BE2C (cell line): ENCODE measurements around the gene USP14.

ENCODE experiments used
- DNase-seq: peaks from one replicate; pipeline ENCODE4 v3.0.0-alpha.2; 2020
- H3K27me3 ChIP-seq: fragments of 250-450 bp; sonication (Bioruptor Pico); 2 replicates; pipeline ENCODE4 v1.5.1; 2020; ENCODE audit warnings: mild to moderate bottlenecking
- H3K36me3 ChIP-seq: fragments of 250-450 bp; sonication (Bioruptor Pico); 2 replicates; pipeline ENCODE4 v1.5.1; 2020; ENCODE audit warnings: mild to moderate bottlenecking
- H3K4me1 ChIP-seq: fragments of 250-450 bp; sonication (Bioruptor Pico); 2 replicates; pipeline ENCODE4 v1.5.1; 2020
- H3K4me3 ChIP-seq: 2 replicates; pipeline ENCODE4 v1.5.1; 2011; ENCODE audit warnings: low read depth, low read length
- H3K9me3 ChIP-seq: fragments of 250-450 bp; sonication (Bioruptor Pico); 2 replicates; pipeline ENCODE4 v1.5.1; 2020
- CTCF ChIP-seq: IDR thresholded peaks from 2 replicates; pipeline ENCODE4 v1.5.1; 2012; ENCODE audit warnings: mild to moderate bottlenecking, low read depth, low read length

Gene USP14

GRCh38 chr18:155688-156087 lies 2.7 kb upstream of the USP14 start:
- Histone ChIP-seq H3K4me1 (no peaks in the 10 kb centered on the region), H3K4me3 (no peak overlapping the region)

GRCh38 chr18:156514-157230 lies 1.7 kb upstream of the USP14 start:
- H3K9me3 ChIP-seq, result no peaks in the 10 kb centered on the region
- DNase-seq, result no peak
- H3K36me3 ChIP-seq, result no peaks in the 10 kb centered on the region
- no peak overlapping the region for H3K4me3 ChIP-seq
- H3K27me3 ChIP-seq, result no peaks in the 10 kb centered on the region
- H3K4me1 ChIP-seq, result no peaks in the 10 kb centered on the region
- no peak for TF ChIP-seq CTCF

More at GRCh38 chr18:155688-156087, 2.7 kb upstream of the USP14 start:
- no peak for TF ChIP-seq CTCF
- no peak for DNase-seq
- no peaks in the 10 kb centered on the region for H3K9me3 ChIP-seq
- H3K36me3 ChIP-seq, result no peaks in the 10 kb centered on the region
- H3K27me3 ChIP-seq, result no peaks in the 10 kb centered on the region

DNA sequence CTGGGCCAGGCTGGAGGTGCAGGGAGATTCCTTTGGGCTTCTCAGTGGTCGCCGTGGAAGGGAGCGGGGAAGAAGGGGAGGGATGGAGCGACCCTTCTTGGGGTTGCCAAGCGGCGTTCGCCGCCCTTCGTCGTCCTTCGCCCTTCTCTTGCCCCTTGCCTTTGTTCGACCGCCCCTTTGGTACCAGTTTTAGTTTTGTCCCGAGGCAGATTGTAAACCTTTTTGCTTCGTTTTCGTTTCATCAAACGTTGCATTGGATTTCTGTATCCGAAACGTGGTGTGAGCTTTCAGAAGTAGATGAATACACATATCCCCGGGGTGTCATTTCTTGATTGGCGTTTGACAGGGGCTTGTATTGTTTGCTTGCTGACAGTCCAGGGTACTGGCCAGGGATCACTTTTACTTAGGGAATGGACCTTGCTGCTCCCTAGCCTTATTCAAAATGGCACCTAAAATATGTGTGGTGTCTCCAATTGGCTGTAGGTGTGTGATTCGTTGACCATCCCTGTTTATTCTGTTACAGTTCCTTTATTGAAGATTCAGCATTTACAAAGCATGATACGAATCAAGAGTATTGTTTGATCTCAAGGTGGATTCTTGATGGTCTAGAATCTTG lies 788 bp downstream of the USP14 start:
- Histone ChIP-seq H3K9me3 (no peaks in the 10 kb centered on the region), H3K4me1 (no peaks in the 10 kb centered on the region), H3K27me3 (no peaks in the 10 kb centered on the region), H3K36me3 (peaks cover 2% of the 10 kb centered on the region), H3K4me3 (peak overlapping the region; percentile 81)
- DNase-seq, result no peak
- no peak for TF ChIP-seq CTCF

- H3K4me1 ChIP-seq, result no peaks in the 10 kb centered on the region
- H3K4me3 ChIP-seq, result peak overlapping the region; percentile 81
- no peak for DNase-seq
- TF ChIP-seq CTCF, result no peak
- H3K36me3 ChIP-seq, result peaks cover 2% of the 10 kb centered on the region
- H3K27me3 ChIP-seq, result no peaks in the 10 kb centered on the region
- no peaks in the 10 kb centered on the region for H3K9me3 ChIP-seq
Observed at GRCh38 chr18:159933-160332, 1.6 kb downstream of the USP14 start.

- Histone ChIP-seq H3K4me3 (no peak overlapping the region), H3K27me3 (no peaks in the 10 kb centered on the region), H3K9me3 (no peaks in the 10 kb centered on the region), H3K36me3 (peaks cover 2% of the 10 kb centered on the region), H3K4me1 (no peaks in the 10 kb centered on the region)
- DNase-seq, result no peak
- no peak for TF ChIP-seq CTCF
Observed at GRCh38 chr18:160831-161570, 2.6 kb downstream of the USP14 start.
